ENCODE data around the gene SEC16B.

SEC16B gene

GRCh38 chr1:177934461-177934860 lies 35.4 kb downstream of the SEC16B start (continued):
- no peak for TF ChIP-seq POU6F1 (CRISPR knock-in tag; IDR thresholded peaks at IDR 0.05; ENCODE audit: borderline replicate concordance, low read depth)
- no peak for TF ChIP-seq PATZ1 (CRISPR knock-in tag; IDR thresholded peaks at IDR 0.05; ENCODE audit: borderline replicate concordance)
- TF ChIP-seq TOX (CRISPR knock-in tag; IDR thresholded peaks at IDR 0.05; ENCODE audit: borderline replicate concordance): no peak
- TF ChIP-seq ZFP3 (CRISPR knock-in tag; IDR thresholded peaks at IDR 0.05): no peak
- TF ChIP-seq RARB (CRISPR knock-in tag; IDR thresholded peaks at IDR 0.05): no peak
- no peak for TF ChIP-seq ISL1 (CRISPR knock-in tag; IDR thresholded peaks at IDR 0.05)
- no peak for TF ChIP-seq GLIS3 (CRISPR knock-in tag; IDR thresholded peaks at IDR 0.05)
- no peak for TF ChIP-seq CSRNP3 (CRISPR knock-in tag; IDR thresholded peaks at IDR 0.05)

GRCh38 chr1:177933881-177934280 lies 36.0 kb downstream of the SEC16B start:
- TF ChIP-seq OSR1 (CRISPR knock-in tag; IDR thresholded peaks at IDR 0.05) (no peak), ZFP3 (CRISPR knock-in tag; IDR thresholded peaks at IDR 0.05) (no peak), ESRRG (CRISPR knock-in tag; IDR thresholded peaks at IDR 0.05) (no peak), ZNF565 (CRISPR knock-in tag; conservative IDR thresholded peaks at IDR 0.05; ENCODE audit: low read depth) (no peak), ZFP30 (CRISPR knock-in tag; IDR thresholded peaks at IDR 0.05) (no peak), RARB (CRISPR knock-in tag; IDR thresholded peaks at IDR 0.05) (no peak), ZNF8 (CRISPR knock-in tag; IDR thresholded peaks at IDR 0.05) (no peak), BACH2 (CRISPR knock-in tag; IDR thresholded peaks at IDR 0.05; ENCODE audit: borderline replicate concordance) (no peak), TSHZ2 (CRISPR knock-in tag; IDR thresholded peaks at IDR 0.05) (no peak), CSRNP3 (CRISPR knock-in tag; IDR thresholded peaks at IDR 0.05) (no peak), ISL1 (CRISPR knock-in tag; IDR thresholded peaks at IDR 0.05) (no peak), TCF4 (CRISPR knock-in tag; IDR thresholded peaks at IDR 0.05; ENCODE audit: borderline replicate concordance) (no peak), POU6F1 (CRISPR knock-in tag; IDR thresholded peaks at IDR 0.05; ENCODE audit: borderline replicate concordance, low read depth) (no peak), ARNTL (CRISPR knock-in tag; IDR thresholded peaks at IDR 0.05; ENCODE audit: borderline replicate concordance, low read depth) (no peak), PATZ1 (CRISPR knock-in tag; IDR thresholded peaks at IDR 0.05; ENCODE audit: borderline replicate concordance) (no peak), CSDC2 (CRISPR knock-in tag; IDR thresholded peaks at IDR 0.05) (no peak), SNAI2 (CRISPR knock-in tag; IDR thresholded peaks at IDR 0.05) (no peak), ZC3H10 (CRISPR knock-in tag; IDR thresholded peaks at IDR 0.05) (no peak)
- no peak for ATAC-seq
